T-helper 17 cell (primary cell): ENCODE data around the gene GSTA5. TPM values are rescaled to one million over a fixed set of nuclear protein-coding genes. Genes with fewer than 3 reads are reported as not detected.
"Not testable (repeated sequence)": the region's sequence is repeated elsewhere in the genome, so short reads cannot be mapped to it uniquely, and the experiment has no call there.

Experiments used
- ATAC-seq: fragments of 150-1000 bp; cut with Tn5 transposase; 2 replicates; pipeline ENCODE4 v1.10.0; 2021; ENCODE audit warnings: mild to moderate bottlenecking, moderate library complexity
- DNase-seq, 3 donors: peaks; one replicate each; pipeline versions ENCODE4 v3.0.0 to v3.0.0-alpha.2; 2020 to 2021
- H3K9me3 ChIP-seq: one replicate; pipeline ENCODE4 v1.7.0; 2013; ENCODE audit warnings: low read length, mild to moderate bottlenecking; ENCODE audit not compliant: control insufficient read depth, poor library complexity, severe bottlenecking
- H3K27ac Mint-ChIP-seq: one replicate; pipeline ENCODE4 v1.8.0; 2022; ENCODE audit warnings: mild to moderate bottlenecking, moderate library complexity, mixed read lengths
- H3K27me3 Mint-ChIP-seq: one replicate; pipeline ENCODE4 v1.8.0; 2022; ENCODE audit warnings: mixed read lengths
- H3K36me3 Mint-ChIP-seq: one replicate; pipeline ENCODE4 v1.8.0; 2022; ENCODE audit warnings: low read depth, mixed read lengths
- H3K4me1 Mint-ChIP-seq: one replicate; pipeline ENCODE4 v1.8.0; 2022; ENCODE audit warnings: mild to moderate bottlenecking, mixed read lengths
- H3K4me3 Mint-ChIP-seq: one replicate; pipeline ENCODE4 v1.8.0; 2022; ENCODE audit warnings: mild to moderate bottlenecking, moderate library complexity, mixed read lengths
- total RNA-seq, 4 donors: library from RNA in 2 of 4; stranded (reverse) in 2 of 4; gene quantifications; one replicate each; pipeline ENCODE4 v1.2.3 and lab custom pipeline; 2022 to 2026

The GSTA5 gene
- total RNA-seq, 2 donors from 2014 or later, result not detected

DNA sequence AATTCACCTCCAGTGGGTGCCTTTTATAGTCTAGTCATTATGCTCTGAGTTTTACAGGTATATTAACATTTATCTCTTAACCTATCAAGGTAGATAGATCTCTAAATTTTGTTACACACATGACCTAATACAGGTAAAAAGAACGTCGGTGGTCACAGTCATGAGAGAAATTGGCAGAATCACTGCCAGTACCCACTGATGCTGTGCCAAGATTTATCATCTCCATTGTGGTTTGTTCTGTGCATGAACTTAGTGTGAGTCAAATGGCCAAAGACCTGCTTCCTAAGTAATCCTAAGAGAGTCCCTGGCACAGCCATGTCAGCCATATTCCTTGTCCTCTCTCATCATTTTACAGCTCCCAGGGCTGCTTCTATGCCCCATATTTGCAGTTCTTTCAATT, 46.2 kb downstream of the GSTA5 start:
- DNase-seq, H3K4me1 Mint-ChIP-seq, H3K4me3 Mint-ChIP-seq, H3K36me3 Mint-ChIP-seq, ATAC-seq, H3K9me3 ChIP-seq, H3K27ac Mint-ChIP-seq: not testable (repeated sequence)
- peaks cover 32% of the 10 kb centered on the region for H3K27me3 Mint-ChIP-seq

DNA sequence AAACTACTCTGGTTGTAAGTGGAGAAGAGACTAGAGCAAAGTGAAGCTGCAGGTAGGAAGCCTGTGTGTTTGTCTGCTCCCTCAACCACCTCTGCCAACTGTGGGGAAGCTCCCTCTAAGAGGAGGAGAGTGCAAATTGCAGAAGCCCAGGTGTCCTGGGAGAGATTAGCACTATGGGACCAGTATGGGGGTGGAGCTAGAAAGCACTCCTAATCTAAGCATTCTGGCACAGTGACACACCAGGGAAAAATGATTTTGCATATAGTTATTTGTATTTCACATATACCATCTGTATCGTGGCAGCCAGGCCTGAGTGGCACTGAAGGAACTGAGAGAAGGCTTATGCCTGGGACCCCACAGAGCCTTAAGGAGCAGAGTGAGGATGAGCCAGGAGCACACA, 49.8 kb downstream of the GSTA5 start:
- Mint-ChIP-seq H3K27me3 (peaks cover 35% of the 10 kb centered on the region), H3K27ac (no peak overlapping the region), H3K36me3 (no peaks in the 10 kb centered on the region), H3K4me3 (no peak overlapping the region), H3K4me1 (no peaks in the 10 kb centered on the region)
- ATAC-seq, result no peak
- DNase-seq, result no peak
- no peaks in the 10 kb centered on the region for H3K9me3 ChIP-seq

DNA sequence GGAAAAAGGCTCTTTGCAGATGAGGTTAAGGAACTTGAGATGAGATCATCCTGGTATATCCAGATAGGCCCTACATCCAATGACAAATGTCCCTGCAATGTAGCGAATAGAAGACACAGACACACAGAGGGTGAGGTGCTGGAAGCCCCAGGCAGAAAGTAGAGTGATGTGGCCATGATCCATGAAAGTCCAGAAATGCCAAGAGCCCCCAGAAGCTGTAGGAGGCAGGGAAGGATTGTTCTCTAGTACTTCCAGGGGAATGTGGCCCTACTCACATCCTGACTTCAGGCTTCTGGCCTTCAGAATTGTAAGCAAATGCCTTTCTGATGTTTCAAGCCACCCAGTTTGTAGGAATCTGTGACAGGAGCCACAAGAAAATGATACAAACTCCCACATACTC, 51.0 kb downstream of the GSTA5 start:
- H3K27ac Mint-ChIP-seq, DNase-seq, ATAC-seq, H3K9me3 ChIP-seq, H3K36me3 Mint-ChIP-seq, H3K4me1 Mint-ChIP-seq, H3K4me3 Mint-ChIP-seq: not testable (repeated sequence)
- H3K27me3 Mint-ChIP-seq, result peaks cover 34% of the 10 kb centered on the region

DNA sequence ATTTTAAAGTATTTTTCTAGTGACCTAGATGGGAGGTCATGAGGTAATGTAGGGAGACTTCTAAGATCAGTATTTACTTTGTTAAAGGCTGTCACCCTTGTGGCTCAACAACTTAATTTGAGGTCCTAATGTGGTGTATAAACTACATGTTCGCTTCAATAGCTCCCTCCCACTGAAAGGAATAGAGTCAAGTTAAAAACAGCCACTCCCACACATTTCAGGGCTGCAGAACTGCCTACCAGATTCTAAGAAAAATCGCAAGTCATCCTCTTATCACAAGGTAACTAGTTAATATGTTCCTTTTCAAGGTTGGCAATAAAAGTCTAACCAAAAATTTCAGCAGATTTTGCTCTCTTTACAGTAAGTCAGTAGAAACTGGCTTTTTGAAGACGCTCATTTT, 52.1 kb downstream of the GSTA5 start:
- Mint-ChIP-seq H3K36me3 (no peaks in the 10 kb centered on the region), H3K27ac (no peak overlapping the region), H3K4me3 (no peak overlapping the region), H3K4me1 (no peaks in the 10 kb centered on the region), H3K27me3 (peaks cover 38% of the 10 kb centered on the region)
- ATAC-seq (no peak), DNase-seq (no peak)
- H3K9me3 ChIP-seq, result no peaks in the 10 kb centered on the region

DNA sequence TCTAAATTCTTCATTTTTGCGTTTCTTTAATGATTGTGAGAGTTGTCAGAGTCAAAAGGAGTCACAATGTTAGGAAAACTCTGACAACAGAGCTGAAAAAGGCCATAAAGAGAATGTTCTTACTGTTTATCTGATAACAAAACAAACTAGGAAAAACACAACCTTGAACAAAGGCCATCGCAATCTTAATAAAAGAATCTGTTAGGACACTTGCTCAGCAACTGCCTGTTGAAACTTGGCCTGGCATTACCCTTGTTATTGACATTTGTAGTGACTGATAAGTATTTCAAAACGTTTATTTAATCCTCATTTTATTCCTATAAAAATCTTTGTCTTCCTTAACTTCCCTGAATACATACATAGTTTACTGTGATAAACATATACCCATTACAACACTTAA, 52.7 kb downstream of the GSTA5 start:
- no peaks in the 10 kb centered on the region for H3K36me3 Mint-ChIP-seq
- H3K4me3 Mint-ChIP-seq, result no peak overlapping the region
- DNase-seq, result no peak
- peaks cover 38% of the 10 kb centered on the region for H3K27me3 Mint-ChIP-seq
- H3K27ac Mint-ChIP-seq, result no peak overlapping the region
- no peaks in the 10 kb centered on the region for H3K9me3 ChIP-seq
- no peak for ATAC-seq
- no peaks in the 10 kb centered on the region for H3K4me1 Mint-ChIP-seq

DNA sequence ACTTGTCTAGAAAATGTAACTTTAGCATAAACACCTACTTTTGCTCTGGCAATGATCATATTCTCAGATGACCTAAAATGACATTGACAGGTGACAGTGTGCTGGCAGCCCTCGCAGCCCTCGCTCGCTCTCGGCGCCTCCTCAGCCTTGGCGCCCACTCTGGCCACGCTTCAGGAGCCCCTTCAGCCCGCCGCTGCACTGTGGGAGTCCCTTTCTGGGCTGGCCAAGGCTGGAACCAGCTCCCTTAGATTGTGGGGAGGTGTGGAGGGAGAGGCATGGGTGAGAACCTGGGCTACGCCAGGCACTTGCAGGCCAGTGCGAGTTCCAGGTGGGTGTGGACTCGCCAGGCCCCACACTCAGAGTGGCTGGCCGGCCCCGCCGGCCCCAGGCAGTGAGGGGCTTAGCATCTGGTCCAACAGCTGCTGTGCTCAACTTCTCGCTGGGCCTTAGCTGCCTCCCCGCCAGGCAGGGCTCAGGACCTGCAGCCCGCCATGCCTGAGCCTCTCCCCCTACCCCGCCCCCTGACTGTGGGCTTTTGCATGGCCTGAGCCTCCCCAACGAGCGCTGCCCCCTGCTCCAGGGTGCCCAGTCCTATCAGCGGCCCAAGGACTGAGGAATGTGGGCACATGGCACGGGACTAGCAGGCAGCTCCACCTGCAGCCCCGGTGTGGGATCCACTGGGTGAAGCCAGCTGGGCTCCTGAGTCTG, 54.2 kb downstream of the GSTA5 start:
- no peak for ATAC-seq
- H3K27ac Mint-ChIP-seq, result no peak overlapping the region
- H3K4me3 Mint-ChIP-seq, result no peak overlapping the region
- no peak for DNase-seq
- no peaks in the 10 kb centered on the region for H3K9me3 ChIP-seq
- H3K36me3 Mint-ChIP-seq, result no peaks in the 10 kb centered on the region
- H3K4me1 Mint-ChIP-seq, result no peaks in the 10 kb centered on the region
- H3K27me3 Mint-ChIP-seq, result peaks cover 39% of the 10 kb centered on the region

DNA sequence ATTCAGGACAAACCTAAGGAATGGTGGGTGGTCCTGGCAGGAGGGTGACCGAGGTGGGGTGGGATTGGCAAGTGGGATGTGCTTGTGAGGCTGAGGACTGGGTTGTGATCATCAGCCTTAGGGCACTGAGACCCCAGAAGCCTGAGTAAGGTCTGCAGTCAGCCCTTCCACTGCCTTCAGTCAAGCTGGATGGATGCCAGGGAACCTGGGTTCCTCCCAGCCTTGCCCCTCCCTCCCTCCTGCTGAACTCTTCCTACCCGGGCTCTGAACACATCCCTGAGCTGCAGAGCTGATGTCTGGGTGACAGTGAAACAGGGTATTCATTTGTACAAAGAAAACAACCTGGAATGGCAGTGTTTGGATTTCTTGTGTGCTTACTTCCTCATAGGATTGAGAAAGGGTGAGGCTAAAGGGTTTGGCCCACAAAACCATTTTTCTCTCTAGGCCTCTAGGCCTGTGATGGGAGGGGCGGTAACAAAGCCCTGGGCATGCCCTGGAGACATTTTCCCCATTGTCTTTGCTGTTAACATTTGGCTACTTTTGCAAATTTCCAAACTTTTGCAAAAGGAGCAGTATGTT, 57.8 kb downstream of the GSTA5 start:
- DNase-seq, H3K4me1 Mint-ChIP-seq, ATAC-seq, H3K4me3 Mint-ChIP-seq, H3K36me3 Mint-ChIP-seq, H3K9me3 ChIP-seq, H3K27ac Mint-ChIP-seq: not testable (repeated sequence)
- H3K27me3 Mint-ChIP-seq, result peaks cover 49% of the 10 kb centered on the region

DNA sequence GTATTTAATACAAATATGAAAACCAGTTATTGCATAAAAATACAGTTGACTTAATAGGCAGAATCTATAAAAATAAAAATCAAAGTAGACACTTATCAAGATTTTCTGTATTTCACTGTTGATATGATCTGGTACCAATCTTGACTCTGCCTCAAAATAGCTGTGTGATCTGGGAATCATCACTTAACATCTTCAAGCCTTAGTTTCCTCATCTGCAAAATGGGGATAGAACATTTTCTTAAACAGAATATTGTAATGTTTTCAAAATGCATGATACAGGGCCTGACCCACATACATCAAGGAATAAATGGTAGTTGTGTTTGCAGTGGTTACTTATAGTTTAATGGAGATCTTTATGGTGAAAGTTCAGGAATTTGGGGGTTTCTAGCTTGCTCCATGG, 58.4 kb downstream of the GSTA5 start:
- H3K4me1 Mint-ChIP-seq, DNase-seq, H3K9me3 ChIP-seq, H3K4me3 Mint-ChIP-seq, H3K36me3 Mint-ChIP-seq, H3K27ac Mint-ChIP-seq, ATAC-seq: not testable (repeated sequence)
- peaks cover 52% of the 10 kb centered on the region for H3K27me3 Mint-ChIP-seq

Other genes with a start within 250 kb of the GSTA5 start
- 1 to 10 TPM; 7.8 to 8.7 TPM for gene TMEM14A, start 169.7 kb downstream of the GSTA5 start, total RNA-seq
- not detected for gene GSTA2, start 77.3 kb downstream of the GSTA5 start, total RNA-seq
- gene GSTA1, start 37.0 kb downstream of the GSTA5 start, total RNA-seq, result under 1 TPM in 1 of 2 donors, not detected in 1; 0.63 TPM
- not detected for gene GSTA3, start 68.9 kb upstream of the GSTA5 start, total RNA-seq
- gene GSTA4, start 154.5 kb upstream of the GSTA5 start, total RNA-seq, result under 1 TPM; 0.60 to 0.87 TPM
- 1 to 10 TPM; 7.4 to 8.2 TPM for gene CILK1, start 221.0 kb upstream of the GSTA5 start, total RNA-seq
- gene FBXO9, start 224.6 kb upstream of the GSTA5 start, total RNA-seq, result 10 to 100 TPM; 59.0 to 68.6 TPM